GM12878 (cell line): ENCODE data around the gene KRTAP5-3. TPM values are rescaled to one million over a fixed set of nuclear protein-coding genes. Genes with fewer than 3 reads are reported as not detected.

Experiments
- ATAC-seq: fragments of 200-7000 bp; cut with Tn5 transposase; 3 replicates; pipeline ENCODE4 v1.9.1; 2020; ENCODE audit warnings: mild to moderate bottlenecking, moderate library complexity
- BruUV-seq: library from RNA; stranded (reverse); fragments of 400-500 nt; replicated peaks from 2 replicates; lab custom pipeline; 2021; lab: Mats Ljungman, UMichigan
- CTCF ChIA-PET: fragments of 300-600 bp; sonication (Branson Sonifier 250); formaldehyde crosslinking; extraction: SDS; loops from one replicate; lab custom pipeline; 2021; ENCODE audit warnings: inconsistent platforms; lab: Yijun Ruan, JAX
- POLR2A ChIA-PET: fragments of 350-600 bp; formaldehyde crosslinking; extraction: SDS; loops from one replicate; lab custom pipeline; 2021; ENCODE audit warnings: inconsistent platforms; lab: Charles Lee
- RAD21 ChIA-PET: fragments of 300-600 bp; sonication (Branson Sonifier 250); formaldehyde crosslinking; loops from one replicate; lab custom pipeline; 2023; ENCODE audit warnings: antibody characterized with exemption; ENCODE audit not compliant: unreplicated experiment; lab: Charles Lee
- SMC1A ChIA-PET: fragments of 300-600 bp; sonication (Branson Sonifier 250); formaldehyde crosslinking; loops from one replicate; lab custom pipeline; 2023; ENCODE audit not compliant: unreplicated experiment, uncharacterized antibody; lab: Charles Lee
- DNase-seq: peaks from one replicate; pipeline ENCODE4 v3.0.0-alpha.2; 2011; ENCODE audit warnings: low read depth, low spot score
- FAIRE-seq: peaks from 3 replicates; lab custom pipeline; 2011; peaks lifted over from hg19 to GRCh38; lab: Jason Lieb, UNC
- H2AFZ ChIP-seq: 2 replicates; pipeline ENCODE4 v1.6.0; 2011; ENCODE audit warnings: low read depth, low read length, control low read depth; ENCODE audit not compliant: control insufficient read depth
- H3K27ac ChIP-seq: 2 replicates; pipeline ENCODE4 v1.5.1; 2011; ENCODE audit warnings: control low read depth; ENCODE audit not compliant: control insufficient read depth, insufficient read depth
- H3K27me3 ChIP-seq, 2 experiments: replicated peaks in 1 of 2; 2 replicates each; pipeline versions ENCODE4 v1.6.0 to v1.6.1; 2011; ENCODE audit warnings: low read length in 1 of 2; ENCODE audit not compliant: control insufficient read depth in 2 of 2, insufficient read depth in 2 of 2
- H3K36me3 ChIP-seq, 2 experiments: 2 replicates each; pipeline ENCODE4 v1.5.1; 2011; ENCODE audit warnings: low read length in 1 of 2; ENCODE audit not compliant: control insufficient read depth in 2 of 2, insufficient read depth in 2 of 2
- H3K4me1 ChIP-seq: 2 replicates; pipeline ENCODE4 v1.6.1; 2011; ENCODE audit warnings: mild to moderate bottlenecking, low read length, moderate library complexity, mixed read lengths; ENCODE audit not compliant: control insufficient read depth, insufficient read depth
- H3K4me2 ChIP-seq: 2 replicates; pipeline ENCODE4 v1.6.0; 2011; ENCODE audit warnings: control low read depth; ENCODE audit not compliant: control insufficient read depth, insufficient read depth
- H3K4me3 ChIP-seq: fragments of 200-600 bp; sonication (generic); 2 replicates; pipeline ENCODE4 v1.5.1; 2016
- H3K79me2 ChIP-seq: 2 replicates; pipeline ENCODE4 v1.6.0; 2011; ENCODE audit warnings: low read length; ENCODE audit not compliant: control insufficient read depth, insufficient read depth
- H3K9ac ChIP-seq: 2 replicates; pipeline ENCODE4 v1.8.0; 2011; ENCODE audit warnings: low read length, control low read depth, mixed read lengths; ENCODE audit not compliant: control insufficient read depth, insufficient read depth
- H3K9me3 ChIP-seq: replicated peaks from 3 replicates; pipeline ENCODE4 v1.5.1; 2011; ENCODE audit warnings: mild to moderate bottlenecking, low read length; ENCODE audit not compliant: control insufficient read depth, insufficient read depth
- H4K20me1 ChIP-seq: 2 replicates; pipeline ENCODE4 v1.6.0; 2011; ENCODE audit not compliant: control insufficient read depth, insufficient read depth
- ASH2L ChIP-seq: fragments of 300-600, 200-600 bp; sonication (generic); IDR thresholded peaks from 2 replicates; pipeline ENCODE4 v1.6.1; 2017; ENCODE audit warnings: low read depth, mild to moderate bottlenecking, borderline replicate concordance
- BCLAF1 ChIP-seq: fragments of 450-650 bp; IDR thresholded peaks from 2 replicates; pipeline ENCODE4 v1.6.1; 2017; ENCODE audit warnings: antibody characterized with exemption, mild to moderate bottlenecking, moderate library complexity
- CBX5 ChIP-seq: sonication (generic); IDR thresholded peaks from 2 replicates; pipeline ENCODE4 v1.6.1; 2016; ENCODE audit warnings: low read depth, moderate library complexity, mild to moderate bottlenecking, inconsistent platforms
- GABPA ChIP-seq: IDR thresholded peaks from 2 replicates; pipeline ENCODE4 v1.6.1; 2014; ENCODE audit warnings: antibody characterized with exemption, low read depth, mild to moderate bottlenecking, inconsistent platforms
- HDGF ChIP-seq: fragments of 450-650 bp; IDR thresholded peaks from 2 replicates; pipeline ENCODE4 v1.6.1; 2016; ENCODE audit warnings: antibody characterized with exemption
- NBN ChIP-seq: fragments of 450-650 bp; IDR thresholded peaks from 2 replicates; pipeline ENCODE4 v1.6.1; 2016
- NR2C2 ChIP-seq: IDR thresholded peaks from 2 replicates; pipeline ENCODE4 v1.6.1; 2011; ENCODE audit warnings: borderline replicate concordance, low read depth; ENCODE audit not compliant: control insufficient read depth, insufficient read length
- SMAD1 ChIP-seq: fragments of 450-650 bp; IDR thresholded peaks from 2 replicates; pipeline ENCODE4 v1.6.1; 2018; ENCODE audit warnings: mild to moderate bottlenecking, low read depth; ENCODE audit not compliant: partially characterized antibody
- SMAD5 ChIP-seq: IDR thresholded peaks from 2 replicates; pipeline ENCODE4 v1.6.1; 2016; ENCODE audit warnings: antibody characterized with exemption, low read depth
- WRNIP1 ChIP-seq: IDR thresholded peaks from 2 replicates; pipeline ENCODE4 v1.6.1; 2011; ENCODE audit warnings: low read depth, low read length, improper control_type of control experiment, borderline replicate concordance
- WGBS: methylation state at CpG from one replicate; pipeline ENCODE4 v1.1.6; 2016; ENCODE audit warnings: low lambda C conversion rate; ENCODE audit not compliant: insufficient replicate concordance, insufficient coverage; ENCODE audit errors: missing lambda C conversion rate; 5-methylcytosine and 5-hydroxymethylcytosine counted together
- in situ Hi-C: fragments of 300-500 bp; cut with MboI; formaldehyde crosslinking; loops from 9 replicates; pipeline ENCODE4 v1.14.3; 2018; ENCODE audit warnings: mixed read lengths
- intact Hi-C: fragments of 100-400 bp; cut with micrococcal nuclease; formaldehyde crosslinking; loops from one replicate; pipeline ENCODE4 v1.14.2; 2022; ENCODE audit not compliant: unreplicated experiment
- polyA plus RNA-seq, 11 experiments: library from polyadenylated mRNA; depleted of rRNA in 4 of 11; unstranded in 6 of 11; stranded (reverse) in 5 of 11; fragments of >200 nt; fragmentation: Nextera tagmentation in 4 of 11; fragmentation: Illumina TruSeq in 1 of 11; extraction: Ambion mirVana in 4 of 11; extraction: Trizol in 1 of 11; gene quantifications; 1 replicate in 1 of 11; 2 replicates in 10 of 11; pipeline versions ENCODE4 v1.2.1 to v1.2.3, GENCODE V29; 2011 to 2016; ENCODE audit warnings: inconsistent platforms in 2 of 11, missing spikeins in 2 of 11, low read depth in 1 of 11
- total RNA-seq, 4 experiments: library from RNA; depleted of rRNA in 3 of 4; stranded (reverse); fragments of >200 nt in 3 of 4; fragmentation: Illumina TruSeq in 1 of 4; extraction: Trizol in 1 of 4; gene quantifications; 2 replicates each; pipeline versions ENCODE4 v1.2.1 to v1.2.3, GENCODE V29; 2013 to 2021
- TF ChIP-seq, protein P1 (sequence below): fragments of 450-650 bp; IDR thresholded peaks from 2 replicates; pipeline ENCODE4 v1.6.1; 2017; ENCODE audit warnings: borderline replicate concordance
- TF ChIP-seq, protein P2 (sequence below): IDR thresholded peaks from 2 replicates; pipeline ENCODE4 v1.6.1; 2012; ENCODE audit warnings: improper control_type of control experiment, low read depth, low read length; ENCODE audit not compliant: insufficient replicate concordance
- TF ChIP-seq, protein P3 (sequence below): fragments of 450-650 bp; conservative IDR thresholded peaks from 2 replicates; pipeline ENCODE4 v1.6.1; 2017; ENCODE audit warnings: mild to moderate bottlenecking, moderate library complexity

Gene KRTAP5-3
- total and polyA plus RNA-seq, 10 of the 15 experiments (the other 5 are each of a cell fraction or from before 2014, with no cell fraction given) = not detected

DNA sequence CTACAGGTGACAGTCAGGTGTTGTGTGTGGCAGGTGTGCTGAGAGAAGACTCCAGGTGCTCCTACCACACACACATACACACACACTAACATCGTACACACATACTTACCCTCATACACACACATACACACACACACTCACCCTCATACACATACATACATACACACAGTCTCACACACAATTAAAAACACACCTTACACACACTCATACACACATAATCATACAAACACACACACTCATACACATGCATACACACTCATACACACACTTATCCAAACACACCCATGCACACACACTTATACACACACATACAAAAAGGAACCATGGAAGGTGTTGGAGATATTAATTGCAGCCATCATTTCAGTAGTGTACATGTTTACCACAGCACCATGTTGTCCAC is 4.6 kb downstream of the KRTAP5-3 start:
- ChIA-PET RAD21 (no interaction called here), POLR2A (interaction anchor here (0.6 kb wide), 1 partner anchor 17 kb away, joined by 6 read pairs; no protein-coding TSS in a partner anchor), CTCF (interaction anchor here (1.0 kb wide), 1 partner anchor 29 kb away, joined by 3 read pairs; no protein-coding TSS in a partner anchor), SMC1A (no interaction called here)
- FAIRE-seq (peak; percentile 23), DNase-seq (no peak), ATAC-seq (no peak)
- WGBS = 36% methylated on average over 1 of the region's 1 CpG
- no peaks in the 10 kb centered on the region for H3K79me2 ChIP-seq
- H4K20me1 ChIP-seq = no peaks in the 10 kb centered on the region
- no peak overlapping the region for H3K9ac ChIP-seq
- no peaks in the 10 kb centered on the region; the same call in 2 of the 3 replicates for H3K9me3 ChIP-seq
- H3K27ac ChIP-seq = no peak overlapping the region
- no peaks in the 10 kb centered on the region for H3K36me3 ChIP-seq
- H3K4me3 ChIP-seq = no peak overlapping the region
- in situ Hi-C loops = no loop called here
- H3K4me2 ChIP-seq = no peak overlapping the region
- no TSS peak for BruUV-seq
- peaks cover 0 to 1% of the 10 kb centered on the region in 2 experiments; a peak in 2 of 4 replicates for H3K27me3 ChIP-seq
- peaks cover 5% of the 10 kb centered on the region for H3K4me1 ChIP-seq
- H2AFZ ChIP-seq = no peak overlapping the region
- intact Hi-C loops = no loop called here
- TF ChIP-seq WRNIP1 (no peak), BCLAF1 (no peak), ASH2L (no peak), NBN (no peak), NR2C2 (no peak), SMAD5 (no peak), CBX5 (no peak), SMAD1 (no peak), GABPA (no peak), HDGF (no peak)
- TF ChIP-seq, protein P1, sequence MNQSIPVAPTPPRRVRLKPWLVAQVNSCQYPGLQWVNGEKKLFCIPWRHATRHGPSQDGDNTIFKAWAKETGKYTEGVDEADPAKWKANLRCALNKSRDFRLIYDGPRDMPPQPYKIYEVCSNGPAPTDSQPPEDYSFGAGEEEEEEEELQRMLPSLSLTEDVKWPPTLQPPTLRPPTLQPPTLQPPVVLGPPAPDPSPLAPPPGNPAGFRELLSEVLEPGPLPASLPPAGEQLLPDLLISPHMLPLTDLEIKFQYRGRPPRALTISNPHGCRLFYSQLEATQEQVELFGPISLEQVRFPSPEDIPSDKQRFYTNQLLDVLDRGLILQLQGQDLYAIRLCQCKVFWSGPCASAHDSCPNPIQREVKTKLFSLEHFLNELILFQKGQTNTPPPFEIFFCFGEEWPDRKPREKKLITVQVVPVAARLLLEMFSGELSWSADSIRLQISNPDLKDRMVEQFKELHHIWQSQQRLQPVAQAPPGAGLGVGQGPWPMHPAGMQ = no peak
- TF ChIP-seq, protein P2, sequence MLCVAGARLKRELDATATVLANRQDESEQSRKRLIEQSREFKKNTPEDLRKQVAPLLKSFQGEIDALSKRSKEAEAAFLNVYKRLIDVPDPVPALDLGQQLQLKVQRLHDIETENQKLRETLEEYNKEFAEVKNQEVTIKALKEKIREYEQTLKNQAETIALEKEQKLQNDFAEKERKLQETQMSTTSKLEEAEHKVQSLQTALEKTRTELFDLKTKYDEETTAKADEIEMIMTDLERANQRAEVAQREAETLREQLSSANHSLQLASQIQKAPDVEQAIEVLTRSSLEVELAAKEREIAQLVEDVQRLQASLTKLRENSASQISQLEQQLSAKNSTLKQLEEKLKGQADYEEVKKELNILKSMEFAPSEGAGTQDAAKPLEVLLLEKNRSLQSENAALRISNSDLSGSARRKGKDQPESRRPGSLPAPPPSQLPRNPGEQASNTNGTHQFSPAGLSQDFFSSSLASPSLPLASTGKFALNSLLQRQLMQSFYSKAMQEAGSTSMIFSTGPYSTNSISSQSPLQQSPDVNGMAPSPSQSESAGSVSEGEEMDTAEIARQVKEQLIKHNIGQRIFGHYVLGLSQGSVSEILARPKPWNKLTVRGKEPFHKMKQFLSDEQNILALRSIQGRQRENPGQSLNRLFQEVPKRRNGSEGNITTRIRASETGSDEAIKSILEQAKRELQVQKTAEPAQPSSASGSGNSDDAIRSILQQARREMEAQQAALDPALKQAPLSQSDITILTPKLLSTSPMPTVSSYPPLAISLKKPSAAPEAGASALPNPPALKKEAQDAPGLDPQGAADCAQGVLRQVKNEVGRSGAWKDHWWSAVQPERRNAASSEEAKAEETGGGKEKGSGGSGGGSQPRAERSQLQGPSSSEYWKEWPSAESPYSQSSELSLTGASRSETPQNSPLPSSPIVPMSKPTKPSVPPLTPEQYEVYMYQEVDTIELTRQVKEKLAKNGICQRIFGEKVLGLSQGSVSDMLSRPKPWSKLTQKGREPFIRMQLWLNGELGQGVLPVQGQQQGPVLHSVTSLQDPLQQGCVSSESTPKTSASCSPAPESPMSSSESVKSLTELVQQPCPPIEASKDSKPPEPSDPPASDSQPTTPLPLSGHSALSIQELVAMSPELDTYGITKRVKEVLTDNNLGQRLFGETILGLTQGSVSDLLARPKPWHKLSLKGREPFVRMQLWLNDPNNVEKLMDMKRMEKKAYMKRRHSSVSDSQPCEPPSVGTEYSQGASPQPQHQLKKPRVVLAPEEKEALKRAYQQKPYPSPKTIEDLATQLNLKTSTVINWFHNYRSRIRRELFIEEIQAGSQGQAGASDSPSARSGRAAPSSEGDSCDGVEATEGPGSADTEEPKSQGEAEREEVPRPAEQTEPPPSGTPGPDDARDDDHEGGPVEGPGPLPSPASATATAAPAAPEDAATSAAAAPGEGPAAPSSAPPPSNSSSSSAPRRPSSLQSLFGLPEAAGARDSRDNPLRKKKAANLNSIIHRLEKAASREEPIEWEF = no peak
- TF ChIP-seq, protein P3, sequence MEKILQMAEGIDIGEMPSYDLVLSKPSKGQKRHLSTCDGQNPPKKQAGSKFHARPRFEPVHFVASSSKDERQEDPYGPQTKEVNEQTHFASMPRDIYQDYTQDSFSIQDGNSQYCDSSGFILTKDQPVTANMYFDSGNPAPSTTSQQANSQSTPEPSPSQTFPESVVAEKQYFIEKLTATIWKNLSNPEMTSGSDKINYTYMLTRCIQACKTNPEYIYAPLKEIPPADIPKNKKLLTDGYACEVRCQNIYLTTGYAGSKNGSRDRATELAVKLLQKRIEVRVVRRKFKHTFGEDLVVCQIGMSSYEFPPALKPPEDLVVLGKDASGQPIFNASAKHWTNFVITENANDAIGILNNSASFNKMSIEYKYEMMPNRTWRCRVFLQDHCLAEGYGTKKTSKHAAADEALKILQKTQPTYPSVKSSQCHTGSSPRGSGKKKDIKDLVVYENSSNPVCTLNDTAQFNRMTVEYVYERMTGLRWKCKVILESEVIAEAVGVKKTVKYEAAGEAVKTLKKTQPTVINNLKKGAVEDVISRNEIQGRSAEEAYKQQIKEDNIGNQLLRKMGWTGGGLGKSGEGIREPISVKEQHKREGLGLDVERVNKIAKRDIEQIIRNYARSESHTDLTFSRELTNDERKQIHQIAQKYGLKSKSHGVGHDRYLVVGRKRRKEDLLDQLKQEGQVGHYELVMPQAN = no peak
